Renal pelvis (tissue), 4 donors: ENCODE measurements around the gene ADD1. TPM values are rescaled to one million over a fixed set of nuclear protein-coding genes. Genes with fewer than 3 reads are reported as not detected.

Source experiments
- DNase-seq: peaks from one replicate; pipeline ENCODE4 v3.0.0-alpha.2; 2013
- polyA plus RNA-seq, 3 donors: library from polyadenylated mRNA; unstranded; fragments of 120-200 nt; gene quantifications; one replicate each; pipeline ENCODE4 v1.2.1, GENCODE V29; 2013; ENCODE audit not compliant: insufficient read length in 3 of 3

Gene ADD1
- polyA plus RNA-seq, 3 donors, result 261 to 290 (median 281) TPM

DNA sequence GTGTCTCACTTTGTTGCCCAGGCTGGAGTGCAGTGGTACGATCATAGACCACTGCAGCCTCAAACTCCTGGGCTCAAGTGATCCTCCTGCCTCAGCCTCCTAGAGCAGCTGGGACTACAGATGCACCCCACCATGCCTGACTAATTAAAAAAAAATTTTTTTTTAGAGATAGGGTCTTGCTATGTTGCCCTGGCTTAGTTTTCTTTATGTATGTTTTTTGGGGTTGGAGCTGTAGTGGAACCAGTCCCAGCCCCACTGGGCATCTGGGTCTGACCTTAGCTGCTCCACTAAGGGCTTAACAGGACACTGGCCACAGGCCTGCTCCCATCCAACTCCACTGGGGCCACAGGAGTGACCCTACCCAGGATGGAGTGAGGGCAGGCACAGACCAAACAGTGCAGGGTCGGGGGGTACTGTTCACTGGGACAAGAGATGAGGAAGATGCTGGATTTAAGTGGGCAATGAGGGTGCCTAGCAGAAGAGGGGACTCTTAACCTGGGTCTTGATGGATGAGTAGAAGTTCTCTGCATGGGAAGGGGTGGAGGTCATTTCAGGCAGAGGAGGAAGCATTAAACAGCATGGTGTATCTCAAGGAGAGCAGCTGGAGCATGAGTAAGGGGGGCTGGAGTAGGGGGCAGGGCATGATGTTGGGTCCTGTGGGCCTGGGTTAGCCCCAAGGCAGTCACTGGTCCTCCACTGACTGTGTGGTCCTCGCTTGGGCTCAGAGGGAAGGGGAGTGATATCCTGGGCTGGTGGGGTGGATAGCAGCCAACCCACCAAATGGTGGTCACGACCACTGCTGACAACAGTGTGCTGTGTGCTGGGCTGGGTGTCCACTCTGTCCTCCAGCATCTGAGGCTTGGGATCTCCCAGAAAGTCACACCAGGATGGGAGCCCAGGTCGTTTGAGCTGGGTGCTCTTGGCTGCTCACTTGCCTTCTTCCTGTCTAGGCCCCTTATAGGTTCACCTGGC is 24.1 kb upstream of the ADD1 start:
- no peak for DNase-seq

DNA sequence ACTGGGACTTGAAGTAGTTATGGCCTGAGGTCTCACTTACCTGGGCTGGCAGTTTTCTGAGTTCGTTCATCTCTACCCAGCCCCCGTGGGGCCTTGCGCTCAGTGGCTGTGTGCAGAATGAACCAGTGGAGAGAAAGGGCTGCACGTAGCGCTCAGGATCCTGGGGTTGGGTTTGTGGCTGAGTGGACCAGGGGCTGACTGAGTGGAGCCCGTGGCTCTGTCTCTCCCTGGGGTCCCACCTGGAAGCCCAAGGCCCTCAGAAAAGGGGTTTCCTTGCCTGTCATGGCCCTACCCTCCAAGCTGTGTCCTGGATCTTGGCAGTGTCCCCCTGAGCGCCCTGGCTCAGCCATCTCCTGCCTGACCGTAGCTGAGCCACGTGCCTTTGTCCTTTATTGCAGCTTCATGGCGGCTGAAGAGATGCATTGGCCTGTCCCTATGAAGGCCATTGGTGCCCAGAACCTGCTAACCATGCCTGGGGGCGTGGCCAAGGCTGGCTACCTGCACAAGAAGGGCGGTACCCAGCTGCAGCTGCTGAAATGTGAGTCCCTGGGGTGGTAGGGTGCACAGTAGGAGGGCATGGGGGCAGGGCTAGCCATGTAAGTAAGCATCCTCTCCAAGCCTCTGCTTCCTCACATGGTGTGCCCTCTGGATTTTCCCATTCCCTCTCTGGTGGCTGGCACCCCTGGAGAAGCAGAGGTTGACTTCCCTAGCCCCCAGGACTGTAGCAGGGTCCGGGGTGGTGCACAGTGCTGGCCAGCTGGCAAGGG is 23.2 kb upstream of the ADD1 start:
- DNase-seq, result no peak

DNA sequence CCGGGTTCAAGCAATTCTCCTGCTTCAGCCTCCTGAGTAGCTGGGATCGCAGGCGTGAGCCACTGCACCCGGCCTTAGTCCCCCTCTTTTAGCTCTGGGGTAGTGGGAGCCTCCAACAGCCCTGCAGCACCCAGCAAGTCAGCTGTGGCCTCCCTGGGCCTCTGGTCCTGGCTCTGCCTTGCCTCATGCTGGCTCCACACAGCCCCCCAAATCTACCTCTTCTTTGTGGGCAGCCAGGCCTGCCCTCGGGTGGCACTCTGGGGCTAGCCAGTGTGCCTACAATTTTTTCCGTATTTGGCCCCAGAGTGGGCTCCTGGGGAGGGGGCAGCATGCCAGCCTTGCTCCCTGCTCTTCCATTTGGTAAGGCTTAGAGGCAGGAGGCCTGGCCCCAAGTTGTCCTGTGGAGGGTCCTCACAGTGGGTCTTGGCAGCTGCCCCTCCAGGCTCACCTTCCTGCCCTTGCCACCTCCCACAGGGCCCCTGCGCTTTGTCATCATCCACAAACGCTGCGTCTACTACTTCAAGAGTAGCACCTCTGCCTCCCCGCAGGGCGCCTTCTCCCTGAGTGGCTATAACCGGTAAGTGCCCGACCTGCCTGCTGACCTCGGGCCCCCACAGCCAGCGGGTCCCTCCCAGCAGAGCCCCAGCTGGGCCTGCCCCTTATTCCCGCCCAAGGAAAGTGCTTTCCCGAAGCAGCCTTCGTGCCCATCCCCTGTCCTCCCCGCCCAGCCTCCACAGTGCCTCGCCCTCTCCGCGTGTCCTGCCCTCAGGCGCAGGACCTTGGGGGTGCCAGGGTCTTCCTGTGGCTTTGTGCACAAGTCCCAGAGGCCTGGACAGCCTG is 21.0 kb upstream of the ADD1 start:
- no peak for DNase-seq

DNA sequence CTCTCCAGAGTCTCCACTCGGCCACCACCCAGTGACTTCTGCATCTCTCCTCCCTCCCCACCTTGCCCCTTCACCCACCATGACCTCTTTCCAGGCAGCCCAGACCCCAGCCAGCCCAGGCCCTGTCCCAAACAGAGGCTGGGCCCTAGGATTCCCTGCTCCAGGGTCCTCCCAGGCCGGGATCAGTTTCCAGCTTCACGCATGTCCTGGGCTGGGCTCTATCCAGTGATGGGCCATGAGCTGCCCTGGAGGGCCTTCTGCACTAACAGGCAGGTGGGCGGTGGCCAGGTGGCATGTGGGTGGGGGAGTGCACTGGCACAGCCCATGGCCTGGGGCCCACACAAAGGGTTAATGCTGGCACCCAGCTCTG is 20.4 kb upstream of the ADD1 start:
- DNase-seq, result no peak

DNA sequence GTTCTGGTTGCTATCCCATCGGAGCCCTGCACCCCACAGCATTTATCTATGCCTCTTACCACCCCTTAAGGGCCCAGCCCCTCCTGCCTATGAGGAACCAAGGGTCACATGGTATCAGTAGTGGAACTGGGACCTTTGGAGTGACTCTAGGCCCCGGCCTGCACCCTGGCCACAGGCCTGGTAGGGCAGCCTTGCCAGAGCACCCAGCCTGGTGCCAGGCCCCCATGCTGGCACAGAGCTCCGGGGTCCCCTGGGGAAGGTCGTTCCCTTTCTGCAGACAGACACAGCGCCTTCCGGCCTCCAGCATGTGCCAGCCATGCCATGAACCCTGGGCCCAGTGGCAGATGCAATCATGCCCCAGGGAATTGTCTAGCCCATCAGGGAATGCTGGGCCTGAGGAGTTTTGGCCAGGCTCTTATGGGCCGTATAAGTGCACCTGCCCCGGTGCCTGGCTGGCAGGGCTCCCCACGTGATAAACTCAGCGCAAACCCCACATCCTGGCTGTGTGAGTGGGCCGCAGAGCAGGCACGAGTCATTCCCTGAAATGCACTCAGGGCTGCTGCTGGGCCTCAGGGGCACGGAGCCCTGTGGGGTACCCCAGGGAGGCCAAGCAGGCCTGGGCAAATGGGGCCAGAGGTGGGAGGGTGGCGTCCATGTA is 19.8 kb upstream of the ADD1 start:
- no peak for DNase-seq

DNA sequence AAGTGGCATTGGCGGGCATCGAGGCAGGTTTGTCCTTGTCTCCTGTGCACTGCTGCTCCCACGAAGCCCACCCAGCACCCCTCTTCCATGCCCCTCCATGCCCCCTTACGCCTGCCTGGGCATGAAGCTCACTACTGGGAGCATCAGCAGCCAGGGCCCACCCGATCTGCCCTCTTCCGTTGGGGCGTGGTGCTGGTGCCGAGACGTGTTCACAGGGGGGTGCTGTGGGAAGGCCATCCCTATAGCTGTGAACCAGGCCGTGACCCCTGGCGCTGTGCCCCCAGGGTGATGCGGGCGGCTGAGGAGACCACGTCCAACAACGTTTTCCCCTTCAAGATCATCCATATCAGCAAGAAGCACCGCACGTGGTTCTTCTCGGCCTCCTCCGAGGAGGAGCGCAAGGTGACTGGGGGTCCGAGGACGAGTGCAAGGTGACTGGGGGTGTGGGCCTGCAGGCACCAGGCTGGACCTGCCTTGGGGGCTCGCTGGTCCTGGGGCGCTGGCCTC is 19.3 kb upstream of the ADD1 start:
- DNase-seq, result no peak

DNA sequence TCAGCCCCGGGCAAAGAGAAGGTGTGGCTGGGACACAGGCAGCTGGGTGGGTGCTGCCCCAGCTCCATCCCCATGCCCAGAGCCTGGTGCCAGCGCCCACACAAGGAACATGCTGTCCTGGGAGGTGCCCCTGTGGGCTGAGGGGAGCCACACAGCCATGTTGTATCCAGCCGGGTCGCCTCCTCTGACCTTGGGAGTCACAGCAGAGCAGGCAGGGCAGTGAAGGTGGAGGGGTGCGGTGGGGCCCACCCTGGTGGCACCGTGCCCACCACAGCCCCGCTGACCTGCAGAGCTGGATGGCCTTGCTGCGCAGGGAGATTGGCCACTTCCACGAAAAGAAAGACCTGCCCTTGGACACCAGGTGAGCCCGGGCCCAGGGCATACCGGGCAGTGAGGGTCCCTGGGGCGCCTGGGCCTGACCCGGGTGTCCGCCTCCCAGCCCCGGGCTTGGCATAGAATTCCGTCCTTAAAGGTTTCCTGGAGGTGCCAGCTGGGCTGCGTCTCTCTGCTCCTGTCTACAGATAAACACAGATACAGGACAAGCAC is 18.7 kb upstream of the ADD1 start:
- DNase-seq, result no peak

DNA sequence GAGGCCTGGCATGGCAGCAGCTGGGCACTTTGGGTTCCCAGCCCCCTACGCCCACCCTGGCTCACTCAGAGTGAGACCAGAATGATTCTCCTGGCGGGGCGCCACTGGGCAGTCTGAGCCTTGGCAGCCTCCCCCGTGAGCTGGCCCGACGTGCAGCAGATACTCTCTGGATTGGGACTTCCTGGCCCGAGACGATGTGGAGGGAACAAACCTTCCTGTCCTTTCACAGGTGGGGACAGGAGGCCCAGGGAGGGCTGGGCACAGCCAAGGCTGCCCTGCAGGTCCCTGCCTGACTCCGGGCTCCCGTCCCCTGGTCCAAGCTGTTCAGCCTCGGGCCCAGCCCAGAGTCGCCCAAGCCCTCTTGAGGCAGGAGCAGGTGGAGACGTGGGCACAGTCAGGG is 17.9 kb upstream of the ADD1 start:
- DNase-seq, result no peak

DNA sequence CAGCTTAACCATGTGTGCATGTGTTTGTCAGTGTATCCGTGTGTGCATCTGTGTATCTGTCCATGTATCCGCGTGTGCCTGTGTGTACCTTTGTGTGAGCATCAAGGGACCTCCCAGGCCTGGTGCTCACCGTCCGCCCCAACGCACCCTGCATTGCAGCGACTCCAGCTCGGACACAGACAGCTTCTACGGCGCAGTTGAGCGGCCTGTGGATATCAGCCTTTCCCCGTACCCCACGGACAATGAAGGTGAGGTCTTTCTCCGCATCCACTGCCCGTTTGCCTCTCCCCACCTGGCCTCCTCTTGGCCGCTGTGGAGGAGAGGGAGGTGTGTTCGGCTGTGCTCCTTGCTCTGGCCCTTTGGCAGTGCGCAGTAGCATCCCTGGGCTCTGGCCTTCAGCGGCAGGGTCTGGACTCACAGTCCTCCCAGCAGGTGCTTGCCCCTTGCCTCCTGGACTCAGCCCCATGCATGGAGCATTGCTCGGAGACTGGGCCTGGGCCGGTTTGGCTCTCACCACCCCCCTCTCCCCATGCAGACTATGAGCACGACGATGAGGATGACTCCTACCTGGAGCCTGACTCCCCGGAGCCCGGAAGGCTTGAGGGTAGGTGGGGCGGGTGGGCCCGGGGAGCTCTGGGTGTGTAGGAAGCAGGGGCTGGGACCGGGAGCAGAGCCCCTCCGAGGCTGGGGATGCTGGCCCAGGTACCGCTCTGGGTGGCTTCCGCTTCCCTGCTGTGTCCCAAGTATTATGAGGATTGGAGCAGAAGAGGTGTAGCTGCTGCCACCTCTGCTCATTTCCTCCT is 16.4 kb upstream of the ADD1 start:
- no peak for DNase-seq

DNA sequence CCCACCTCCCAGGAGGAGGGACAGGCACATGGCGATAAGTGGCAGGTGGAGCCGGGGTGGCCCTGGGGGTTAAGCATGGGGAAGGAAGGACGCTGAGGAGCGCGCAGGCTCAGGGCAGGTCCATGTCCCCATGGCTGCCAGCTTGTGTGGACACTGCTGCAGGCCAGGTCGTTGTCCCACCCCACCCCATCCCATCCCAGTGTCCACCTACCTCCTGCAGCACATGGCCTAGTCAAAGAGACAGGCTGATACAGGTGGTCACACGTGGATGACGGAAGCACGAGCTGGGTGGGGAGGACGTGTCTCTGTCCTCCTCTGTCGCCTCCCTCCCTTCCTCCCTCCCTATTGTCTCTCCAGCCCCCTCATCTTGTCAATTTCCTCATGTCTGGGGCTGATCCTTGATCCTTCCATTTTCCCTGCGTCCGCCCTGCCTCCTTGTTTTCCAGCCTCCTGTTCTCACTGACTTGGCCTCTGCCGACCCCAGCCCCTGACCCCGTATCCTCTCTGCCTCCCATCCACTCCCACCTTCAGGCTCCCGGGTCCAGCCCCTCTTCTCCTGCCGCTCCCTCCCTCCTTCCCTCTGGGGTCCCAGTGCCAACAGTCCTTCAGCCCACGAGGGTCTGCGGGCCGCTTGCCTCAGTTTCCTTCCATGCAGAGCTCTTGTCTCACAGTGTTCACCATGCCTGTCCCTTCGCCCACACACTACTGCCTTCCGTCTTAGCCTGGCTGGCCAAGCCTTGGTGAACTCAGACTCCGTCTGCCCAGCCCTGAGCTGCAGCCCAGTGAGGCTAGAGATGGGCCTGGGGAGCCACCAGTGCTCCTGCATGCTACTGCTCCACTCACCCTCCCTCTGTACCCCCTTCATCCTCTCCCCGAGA is 15.5 kb upstream of the ADD1 start:
- no peak for DNase-seq

DNA sequence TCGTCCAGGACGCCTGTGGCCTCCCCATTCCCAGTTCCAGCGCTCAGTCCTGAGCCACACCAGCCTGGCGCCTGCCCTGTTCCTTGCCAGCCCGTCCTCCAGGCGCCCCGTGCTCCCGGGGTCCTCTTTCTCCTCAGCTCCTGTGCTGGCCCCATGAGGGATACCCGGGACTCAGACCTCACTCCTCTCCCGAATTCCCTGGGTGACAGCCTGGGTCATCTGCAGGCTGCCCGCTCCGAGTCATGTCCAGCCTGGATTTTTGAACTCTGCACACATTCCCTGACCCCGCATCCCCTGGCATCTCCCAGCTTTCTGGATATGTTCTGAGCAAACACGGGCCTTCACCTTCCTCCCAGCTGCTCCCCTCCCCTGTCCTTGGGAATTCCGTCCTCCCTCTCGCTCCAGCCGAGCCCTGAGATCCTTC is 14.9 kb upstream of the ADD1 start:
- DNase-seq, result no peak

DNA sequence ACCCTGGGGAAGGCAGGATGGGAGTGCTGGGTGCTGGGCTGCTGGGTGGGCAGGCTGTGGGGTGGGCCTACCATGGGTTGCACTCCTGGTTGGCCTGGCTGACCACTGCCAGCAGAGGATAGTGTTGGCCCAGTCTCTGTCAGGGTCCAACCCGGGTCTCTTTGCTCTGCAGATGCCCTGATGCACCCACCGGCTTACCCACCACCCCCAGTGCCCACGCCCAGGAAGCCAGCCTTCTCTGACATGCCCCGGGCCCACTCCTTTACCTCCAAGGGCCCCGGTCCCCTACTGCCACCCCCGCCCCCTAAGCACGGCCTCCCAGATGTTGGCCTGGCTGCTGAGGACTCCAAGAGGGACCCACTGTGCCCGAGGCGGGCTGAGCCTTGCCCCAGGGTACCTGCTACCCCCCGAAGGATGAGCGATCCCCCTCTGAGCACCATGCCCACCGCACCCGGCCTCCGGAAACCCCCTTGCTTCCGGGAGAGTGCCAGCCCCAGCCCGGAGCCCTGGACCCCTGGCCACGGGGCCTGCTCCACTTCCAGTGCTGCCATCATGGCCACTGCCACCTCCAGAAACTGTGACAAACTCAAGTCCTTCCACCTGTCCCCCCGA is 14.2 kb upstream of the ADD1 start:
- no peak for DNase-seq

DNA sequence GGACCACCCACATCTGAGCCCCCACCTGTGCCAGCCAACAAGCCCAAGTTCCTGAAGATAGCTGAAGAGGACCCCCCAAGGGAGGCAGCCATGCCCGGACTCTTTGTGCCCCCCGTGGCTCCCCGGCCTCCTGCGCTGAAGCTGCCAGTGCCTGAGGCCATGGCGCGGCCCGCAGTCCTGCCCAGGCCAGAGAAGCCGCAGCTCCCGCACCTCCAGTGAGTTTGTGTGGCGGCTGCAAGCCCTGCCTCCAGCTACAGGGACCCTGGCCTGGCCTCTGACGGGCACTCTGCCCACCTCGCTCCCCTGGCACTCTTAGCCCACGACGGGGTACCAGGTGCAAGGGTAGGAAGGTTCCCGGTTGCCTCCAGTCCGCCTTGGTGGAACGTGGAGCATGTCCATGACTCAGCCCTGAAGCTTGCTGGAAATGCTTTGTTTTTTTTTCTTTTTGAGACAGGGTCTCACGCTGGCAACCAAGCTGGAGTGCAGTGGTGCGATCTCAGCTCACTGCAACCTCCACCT is 13.7 kb upstream of the ADD1 start:
- no peak for DNase-seq

DNA sequence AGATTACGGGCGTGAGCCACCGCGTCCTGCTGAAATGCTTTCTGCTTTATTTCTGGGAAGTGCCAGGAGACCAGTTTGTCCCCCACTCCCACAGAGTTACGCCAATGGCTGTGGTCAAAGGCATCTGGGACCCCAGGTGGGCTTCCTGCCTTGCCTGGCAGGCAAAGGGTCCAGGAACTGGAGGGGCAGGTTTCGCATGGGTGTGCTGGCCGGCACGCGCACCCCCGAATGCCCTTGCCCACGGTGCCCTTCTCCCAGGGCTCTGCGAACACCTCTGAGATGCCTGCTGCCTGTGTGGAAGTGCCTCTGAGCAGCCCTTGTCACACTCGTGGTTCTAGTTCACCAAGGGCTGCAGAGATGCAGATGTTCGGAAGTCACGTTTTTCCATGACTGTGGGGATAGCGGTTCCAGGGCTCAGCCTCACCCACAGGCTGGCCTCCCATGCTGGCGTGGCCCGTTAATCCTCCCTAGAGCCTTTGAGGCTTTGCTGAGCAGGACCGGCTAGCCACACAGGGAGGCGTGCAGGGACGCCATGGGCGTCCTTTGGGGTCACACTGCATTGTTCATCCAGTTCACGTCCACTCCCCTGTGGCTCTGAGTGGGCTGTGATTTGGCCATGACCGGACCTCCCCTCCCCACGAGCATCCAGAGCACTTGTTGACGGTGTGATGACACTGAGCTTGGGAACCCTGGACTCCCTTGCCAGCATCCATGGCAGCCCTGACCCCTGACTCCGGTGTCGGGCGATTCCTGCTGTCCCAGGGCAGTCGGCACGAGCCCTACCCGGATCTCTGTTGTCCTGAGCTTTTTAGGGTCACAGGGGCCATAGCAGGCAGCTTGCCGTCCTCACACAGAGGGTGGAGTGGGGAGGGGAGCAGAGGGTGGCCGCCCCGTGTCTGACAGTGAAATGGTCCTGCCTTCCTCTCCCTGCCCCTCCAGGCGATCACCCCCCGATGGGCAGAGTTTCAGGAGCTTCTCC is 12.7 kb upstream of the ADD1 start:
- DNase-seq, result no peak

DNA sequence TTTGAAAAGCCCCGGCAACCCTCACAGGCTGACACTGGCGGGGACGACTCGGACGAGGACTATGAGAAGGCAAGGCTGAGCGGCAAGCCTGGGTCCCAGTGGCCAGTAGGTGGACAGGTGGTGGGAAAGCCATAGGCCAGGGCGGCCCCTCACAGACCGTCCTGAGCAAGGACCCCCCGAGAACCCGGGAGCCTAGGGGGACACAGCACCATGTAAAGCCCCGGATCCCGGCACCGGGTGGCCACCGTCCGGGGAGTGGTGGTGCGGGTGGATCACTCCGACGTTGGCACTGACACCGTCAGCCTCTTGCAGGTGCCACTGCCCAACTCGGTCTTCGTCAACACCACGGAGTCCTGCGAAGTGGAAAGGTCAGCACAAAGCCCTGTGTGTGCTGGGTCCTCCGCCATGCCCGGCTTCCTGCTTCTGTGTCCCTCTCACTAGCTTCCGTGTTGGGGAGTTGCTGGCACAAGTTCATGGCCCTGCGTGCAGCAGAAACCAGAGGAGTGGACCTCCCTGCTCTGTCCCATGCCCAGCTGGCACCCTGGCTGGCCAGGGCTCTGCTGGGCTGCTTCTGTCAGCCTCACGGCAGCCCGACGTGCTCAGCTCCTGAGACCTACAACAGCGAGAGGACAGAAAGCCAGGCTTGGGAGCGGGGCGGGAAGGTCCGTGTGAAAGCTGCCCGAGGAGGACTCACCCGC is 11.9 kb upstream of the ADD1 start:
- DNase-seq, result no peak

DNA sequence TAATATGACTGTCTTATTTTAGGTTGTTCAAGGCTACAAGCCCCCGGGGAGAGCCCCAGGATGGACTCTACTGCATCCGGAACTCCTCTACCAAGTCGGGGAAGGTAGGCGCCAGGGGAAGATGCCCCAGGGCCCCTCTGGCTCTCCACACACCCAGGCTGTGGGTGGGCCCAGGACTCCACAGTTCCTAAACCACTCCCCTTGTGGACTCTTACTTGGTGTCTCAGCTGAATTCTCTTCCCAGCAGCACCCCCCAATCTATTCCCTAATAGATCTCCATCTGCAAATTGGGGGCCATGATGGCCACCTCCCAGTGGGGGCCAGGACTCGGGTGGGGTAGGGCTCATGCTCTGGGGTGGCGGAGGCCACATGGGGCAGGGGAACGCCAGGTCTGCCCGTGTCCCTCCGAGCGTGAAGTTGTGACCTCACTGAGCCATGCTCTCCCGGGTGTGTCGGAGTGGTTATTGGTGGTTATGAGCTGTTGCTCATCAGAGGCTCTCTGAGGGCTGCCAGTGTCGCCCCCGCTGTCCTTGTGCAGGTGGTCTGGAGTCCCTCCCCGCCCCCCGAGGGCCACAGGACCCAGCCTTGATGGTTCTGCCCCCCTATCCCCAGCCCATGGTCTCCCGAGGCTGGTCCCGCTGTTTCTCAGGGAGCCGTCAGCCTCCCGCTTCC is 11.2 kb upstream of the ADD1 start:
- DNase-seq, result no peak
